GM13977 (cell line): ENCODE results near the gene DGKI.

Experiments
- DNase-seq: peaks from one replicate; pipeline ENCODE4 v3.0.0; 2012; ENCODE audit warnings: low spot score
- CTCF ChIP-seq: IDR thresholded peaks from 2 replicates; pipeline ENCODE4 v1.5.1; 2012; ENCODE audit warnings: mild to moderate bottlenecking, control low read depth; ENCODE audit not compliant: insufficient read depth; ENCODE audit errors: extremely low read depth, missing control alignments
- in situ Hi-C: fragments of 300-500 bp; cut with MboI; formaldehyde crosslinking; loops from one replicate; pipeline ENCODE4 v1.12.0; 2022; ENCODE audit warnings: low sequenced_read_pairs, low pct_unique_long_range_greater_than_20kb, mixed read lengths, inconsistent platforms; ENCODE audit not compliant: unreplicated experiment

DGKI gene

GRCh38 chr7:137755427-137755826 lies 91.3 kb downstream of the DGKI start:
- no peak for DNase-seq
- in situ Hi-C loops, result no loop called here
- no peak for TF ChIP-seq CTCF

- no peak for TF ChIP-seq CTCF
- in situ Hi-C loops, result no loop called here
- DNase-seq, result no peak
Measured at GRCh38 chr7:137753948-137754851, 92.6 kb downstream of the DGKI start.

GRCh38 chr7:137753575-137753947 lies 93.2 kb downstream of the DGKI start:
- DNase-seq, result no peak
- no peak for TF ChIP-seq CTCF
- in situ Hi-C loops, result no loop called here

- in situ Hi-C loops, result no loop called here
- no peak for DNase-seq
- TF ChIP-seq CTCF, result no peak
Measured at GRCh38 chr7:137753067-137753466, 93.7 kb downstream of the DGKI start.

- DNase-seq, result no peak
- in situ Hi-C loops, result no loop called here
- TF ChIP-seq CTCF, result no peak
Measured at GRCh38 chr7:137751361-137752009, 95.3 kb downstream of the DGKI start.

- in situ Hi-C loops, result no loop called here
- TF ChIP-seq CTCF, result no peak
- no peak for DNase-seq
Measured at GRCh38 chr7:137747359-137748031, 99.3 kb downstream of the DGKI start.
